Measurements from ENCODE around the gene SNTG2.

GRCh38 chr2:1153920-1154319 is 203.3 kb downstream of the SNTG2 start:
- TF ChIP-seq POLR2AphosphoS5 (IDR thresholded peaks at IDR 0.05; ENCODE audit: borderline replicate concordance, low read depth, low read length), result no peak
- TF ChIP-seq EZH2 (IDR thresholded peaks at IDR 0.05), result no peak
- no peak for TF ChIP-seq FOXP2 (optimal IDR thresholded peaks at IDR 0.05; ENCODE audit: control extremely low read depth, extremely low read length, insufficient read depth)
